H9 (cell line): ENCODE data around the gene MAPK11. TPM values are rescaled to one million over a fixed set of nuclear protein-coding genes. Genes with fewer than 3 reads are reported as not detected.
A peak's percentile ranks its signal among the peaks of the same experiment; 100 is the strongest.

Experiments used
- DNase-seq: peaks from one replicate; pipeline ENCODE4 v3.0.0-alpha.2; 2017
- H2AFZ ChIP-seq: one replicate; pipeline ENCODE4 v1.6.1; 2013; ENCODE audit warnings: mild to moderate bottlenecking, low read length, control low read depth, moderate library complexity
- H2AK5ac ChIP-seq: 2 replicates; pipeline ENCODE4 v1.6.1; 2013; ENCODE audit warnings: low read length, control low read depth, mixed read lengths; ENCODE audit not compliant: insufficient read length
- H2BK120ac ChIP-seq: one replicate; pipeline ENCODE4 v1.6.1; 2013; ENCODE audit warnings: low read depth, mild to moderate bottlenecking, low read length, control low read depth, inconsistent platforms; ENCODE audit not compliant: poor library complexity, severe bottlenecking
- H2BK12ac ChIP-seq: 2 replicates; pipeline ENCODE4 v1.6.1; 2013; ENCODE audit warnings: low read length, control low read depth, mixed read lengths, low read depth; ENCODE audit not compliant: insufficient read length
- H2BK15ac ChIP-seq: 2 replicates; pipeline ENCODE4 v1.6.1; 2013; ENCODE audit warnings: low read depth, low read length, control low read depth
- H2BK20ac ChIP-seq: one replicate; pipeline ENCODE4 v1.6.1; 2013; ENCODE audit warnings: low read depth, mild to moderate bottlenecking, low read length, control low read depth, inconsistent platforms; ENCODE audit not compliant: poor library complexity, severe bottlenecking
- H2BK5ac ChIP-seq: 2 replicates; pipeline ENCODE4 v1.6.1; 2013; ENCODE audit warnings: low read length, control low read depth, mixed read lengths; ENCODE audit not compliant: insufficient read length
- H3K14ac ChIP-seq: 2 replicates; pipeline ENCODE4 v1.6.1; 2013; ENCODE audit warnings: low read length, control low read depth; ENCODE audit not compliant: insufficient read depth
- H3K18ac ChIP-seq: 2 replicates; pipeline ENCODE4 v1.6.1; 2013; ENCODE audit warnings: low read depth, mild to moderate bottlenecking, mixed read lengths, low read length, control low read depth; ENCODE audit not compliant: insufficient read length
- H3K23ac ChIP-seq: 2 replicates; pipeline ENCODE4 v1.6.1; 2013; ENCODE audit warnings: low read length, control low read depth, mixed read lengths, low read depth; ENCODE audit not compliant: insufficient read length
- H3K23me2 ChIP-seq: 2 replicates; pipeline ENCODE4 v1.6.1; 2013; ENCODE audit warnings: low read depth, mild to moderate bottlenecking, mixed read lengths, low read length, control low read depth; ENCODE audit not compliant: insufficient read length, poor library complexity, severe bottlenecking
- H3K27ac ChIP-seq: 2 replicates; pipeline ENCODE4 v1.5.1; 2013; ENCODE audit warnings: low read length, control low read depth, mixed read lengths, low read depth; ENCODE audit not compliant: insufficient read length
- H3K27me3 ChIP-seq: 2 replicates; pipeline ENCODE4 v1.6.1; 2013; ENCODE audit warnings: low read length, control low read depth, inconsistent platforms; ENCODE audit not compliant: insufficient read depth
- H3K4ac ChIP-seq: 2 replicates; pipeline ENCODE4 v1.6.1; 2013; ENCODE audit warnings: low read depth, mild to moderate bottlenecking, control low read depth, inconsistent platforms, low read length, moderate library complexity
- H3K4me1 ChIP-seq: 2 replicates; pipeline ENCODE4 v1.6.1; 2013; ENCODE audit warnings: low read length, control low read depth, inconsistent platforms; ENCODE audit not compliant: insufficient read depth
- H3K4me2 ChIP-seq: 2 replicates; pipeline ENCODE4 v1.6.1; 2013; ENCODE audit warnings: low read length, control low read depth, mixed read lengths; ENCODE audit not compliant: insufficient read length, insufficient read depth
- H3K56ac ChIP-seq: 2 replicates; pipeline ENCODE4 v1.6.1; 2013; ENCODE audit warnings: low read depth, mild to moderate bottlenecking, mixed read lengths, low read length, control low read depth; ENCODE audit not compliant: insufficient read length
- H3K79me1 ChIP-seq: 2 replicates; pipeline ENCODE4 v1.6.1; 2013; ENCODE audit warnings: low read depth, mild to moderate bottlenecking, moderate library complexity, low read length, control low read depth, inconsistent platforms; ENCODE audit not compliant: insufficient read depth, poor library complexity, severe bottlenecking
- H3K79me2 ChIP-seq: 2 replicates; pipeline ENCODE4 v1.6.1; 2013; ENCODE audit warnings: low read length, control low read depth, inconsistent platforms; ENCODE audit not compliant: insufficient read depth
- H3K9ac ChIP-seq: 2 replicates; pipeline ENCODE4 v1.6.1; 2013; ENCODE audit warnings: low read length, control low read depth, mixed read lengths; ENCODE audit not compliant: insufficient read length; ENCODE audit errors: extremely low read depth
- H3K9me3 ChIP-seq: one replicate; pipeline ENCODE4 v1.6.1; 2013; ENCODE audit warnings: low read depth, low read length, inconsistent platforms; ENCODE audit not compliant: control insufficient read depth
- H3T11ph ChIP-seq: one replicate; pipeline ENCODE4 v1.6.1; 2013; ENCODE audit warnings: mild to moderate bottlenecking, low read length, control low read depth, inconsistent platforms
- H4K20me1 ChIP-seq: one replicate; pipeline ENCODE4 v1.6.1; 2013; ENCODE audit not compliant: control insufficient read depth, insufficient read length, insufficient read depth
- H4K5ac ChIP-seq: 2 replicates; pipeline ENCODE4 v1.6.1; 2013; ENCODE audit warnings: low read depth, mild to moderate bottlenecking, mixed read lengths, low read length, control low read depth; ENCODE audit not compliant: insufficient read length
- H4K8ac ChIP-seq: replicated peaks from 2 replicates; pipeline ENCODE4 v1.6.1; 2013; ENCODE audit warnings: low read length, control low read depth, mixed read lengths, low read depth; ENCODE audit not compliant: insufficient read length
- H4K91ac ChIP-seq: 2 replicates; pipeline ENCODE4 v1.6.1; 2013; ENCODE audit warnings: low read depth, mild to moderate bottlenecking, moderate library complexity, mixed read lengths, low read length, control low read depth; ENCODE audit not compliant: insufficient read length
- H3K27ac Mint-ChIP-seq, 3 experiments: 2 replicates in 2 of 3; 3 replicates in 1 of 3; pipeline ENCODE4 v1.8.0; 2020 to 2021; ENCODE audit warnings: mixed read lengths in 3 of 3, mild to moderate bottlenecking in 1 of 3, moderate library complexity in 1 of 3
- H3K27me3 Mint-ChIP-seq: 2 replicates; pipeline ENCODE4 v1.8.0; 2021; ENCODE audit warnings: low read depth, mild to moderate bottlenecking, moderate library complexity, mixed read lengths
- H3K36me3 Mint-ChIP-seq, 3 experiments: 2 replicates in 2 of 3; 3 replicates in 1 of 3; pipeline ENCODE4 v1.8.0; 2020 to 2021; ENCODE audit warnings: low read depth in 3 of 3, mixed read lengths in 3 of 3; ENCODE audit not compliant: insufficient read depth in 1 of 3
- H3K4me1 Mint-ChIP-seq, 2 experiments: 2 replicates each; pipeline ENCODE4 v1.8.0; 2020; ENCODE audit warnings: mixed read lengths in 2 of 2
- H3K4me3 Mint-ChIP-seq, 2 experiments: 2 replicates in 1 of 2; 3 replicates in 1 of 2; pipeline ENCODE4 v1.8.0; 2020 to 2021; ENCODE audit warnings: mild to moderate bottlenecking in 2 of 2, mixed read lengths in 2 of 2, moderate library complexity in 1 of 2
- H3K9me3 Mint-ChIP-seq, 2 experiments: 2 replicates in 1 of 2; 3 replicates in 1 of 2; pipeline ENCODE4 v1.8.0; 2020; ENCODE audit warnings: mild to moderate bottlenecking in 2 of 2, mixed read lengths in 2 of 2, moderate library complexity in 1 of 2
- WGBS: extraction: QIAGEN DNeasy Blood & Tissue Kit; methylation state at CpG from one replicate; pipeline ENCODE4 v1.1.7; 2013; ENCODE audit warnings: missing lambda C conversion rate, low lambda C conversion rate, mixed read lengths; ENCODE audit not compliant: insufficient read length; ENCODE audit errors: extremely low coverage; 5-methylcytosine and 5-hydroxymethylcytosine counted together
- total RNA-seq: library from RNA; stranded (reverse); gene quantifications from 2 replicates; pipeline ENCODE4 v1.2.1, GENCODE V29; 2021
- TF ChIP-seq, protein P1 (sequence below): fragments of 200-600 bp; sonication (generic); conservative IDR thresholded peaks from 3 replicates; pipeline ENCODE4 v1.8.0; 2021; ENCODE audit warnings: antibody characterized with exemption, mild to moderate bottlenecking

Gene MAPK11
- total RNA-seq, 1 experiment from 2014 or later = 1.5 TPM

DNA sequence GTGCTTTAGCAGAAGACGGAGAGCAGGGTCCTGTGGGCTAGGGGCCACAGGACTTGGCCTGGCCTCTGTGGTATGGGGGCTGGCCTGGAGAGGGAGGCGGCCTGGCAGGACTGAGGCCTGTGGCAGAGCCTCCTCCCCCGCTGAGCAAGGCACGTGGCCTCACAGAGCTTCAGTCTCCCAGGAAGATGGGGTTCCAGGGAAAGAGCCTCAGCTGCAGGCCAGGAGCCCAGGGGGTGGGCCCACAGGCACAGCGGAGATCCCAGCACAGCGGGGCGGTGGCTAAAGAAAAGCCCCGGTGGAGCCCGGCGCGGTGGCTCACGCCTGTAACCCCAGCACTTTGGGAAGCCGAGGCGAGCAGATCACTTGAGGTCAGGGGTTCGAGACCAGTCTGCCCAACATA, 10.9 kb downstream of the MAPK11 start:
- H3K9ac ChIP-seq = no peak overlapping the region

More for the DNA sequence above, 10.9 kb downstream of the MAPK11 start:
- Mint-ChIP-seq H3K27me3 (peaks cover 35% of the 10 kb centered on the region), H3K27ac (no peak overlapping the region), H3K4me1 (peaks cover 8 to 12% of the 10 kb centered on the region in 2 experiments), H3K4me3 (peak overlapping the region in 1 of 2 experiments; percentile 42; a peak in 1 of 5 replicates), H3K36me3 (peaks cover 0 to 3% (median 0%) of the 10 kb centered on the region in 3 experiments; a peak in 2 of 7 replicates), H3K9me3 (no peaks in the 10 kb centered on the region; a peak in 1 of 5 replicates)
- Histone ChIP-seq H2AK5ac (no peak overlapping the region), H3K23ac (no peak overlapping the region), H2BK20ac (no peak overlapping the region), H3K56ac (no peak overlapping the region), H3K4me2 (no peak overlapping the region), H3K4me1 (no peaks in the 10 kb centered on the region), H4K91ac (no peak overlapping the region), H2BK5ac (no peak overlapping the region), H4K20me1 (no peaks in the 10 kb centered on the region), H3K79me1 (no peaks in the 10 kb centered on the region), H2BK12ac (no peak overlapping the region), H4K8ac (no peak overlapping the region), H3K23me2 (peaks cover 8% of the 10 kb centered on the region), H2BK15ac (no peak overlapping the region), H4K5ac (no peak overlapping the region), H3K18ac (no peak overlapping the region), H3K27ac (no peak overlapping the region), H3K27me3 (no peaks in the 10 kb centered on the region), H3T11ph (no peak overlapping the region), H2AFZ (no peak overlapping the region), H3K79me2 (no peaks in the 10 kb centered on the region), H3K4ac (no peak overlapping the region), H2BK120ac (no peak overlapping the region), H3K9me3 (no peaks in the 10 kb centered on the region), H3K14ac (no peak overlapping the region)
- no CpG with 5 or more reads among the region's 15 CpGs for WGBS
- TF ChIP-seq, protein P1, sequence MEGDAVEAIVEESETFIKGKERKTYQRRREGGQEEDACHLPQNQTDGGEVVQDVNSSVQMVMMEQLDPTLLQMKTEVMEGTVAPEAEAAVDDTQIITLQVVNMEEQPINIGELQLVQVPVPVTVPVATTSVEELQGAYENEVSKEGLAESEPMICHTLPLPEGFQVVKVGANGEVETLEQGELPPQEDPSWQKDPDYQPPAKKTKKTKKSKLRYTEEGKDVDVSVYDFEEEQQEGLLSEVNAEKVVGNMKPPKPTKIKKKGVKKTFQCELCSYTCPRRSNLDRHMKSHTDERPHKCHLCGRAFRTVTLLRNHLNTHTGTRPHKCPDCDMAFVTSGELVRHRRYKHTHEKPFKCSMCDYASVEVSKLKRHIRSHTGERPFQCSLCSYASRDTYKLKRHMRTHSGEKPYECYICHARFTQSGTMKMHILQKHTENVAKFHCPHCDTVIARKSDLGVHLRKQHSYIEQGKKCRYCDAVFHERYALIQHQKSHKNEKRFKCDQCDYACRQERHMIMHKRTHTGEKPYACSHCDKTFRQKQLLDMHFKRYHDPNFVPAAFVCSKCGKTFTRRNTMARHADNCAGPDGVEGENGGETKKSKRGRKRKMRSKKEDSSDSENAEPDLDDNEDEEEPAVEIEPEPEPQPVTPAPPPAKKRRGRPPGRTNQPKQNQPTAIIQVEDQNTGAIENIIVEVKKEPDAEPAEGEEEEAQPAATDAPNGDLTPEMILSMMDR = no peak
- DNase-seq = no peak
